Measurements from ENCODE around the gene CCL23.
"Not testable (repeated sequence)": the region's sequence is repeated elsewhere in the genome, so short reads cannot be mapped to it uniquely, and the experiment has no call there.

Gene CCL23

DNA sequence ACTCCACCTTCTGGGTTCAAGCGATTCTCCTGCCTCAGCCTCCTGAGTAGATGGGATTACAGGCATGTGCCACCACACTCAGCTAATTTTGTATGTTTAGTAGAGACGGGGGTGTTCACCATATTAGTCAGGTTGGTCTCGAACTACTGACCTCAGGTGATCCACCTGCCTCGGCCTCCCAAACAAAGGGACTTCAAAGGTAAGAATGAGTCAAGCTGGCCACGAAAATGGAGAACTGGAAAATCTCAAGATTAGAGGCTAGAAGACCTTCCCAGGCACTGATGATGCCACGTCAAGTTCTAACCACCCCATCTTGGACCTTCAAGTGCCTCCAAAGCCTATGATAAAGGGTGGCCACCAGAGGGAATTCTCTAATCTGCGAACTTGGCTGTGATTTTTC is 15.1 kb downstream of the CCL23 start:
- no peak for DNase-seq

- DNase-seq, result no peak
Observed at GRCh38 chr17:36001862-36002603, 15.7 kb downstream of the CCL23 start.

DNA sequence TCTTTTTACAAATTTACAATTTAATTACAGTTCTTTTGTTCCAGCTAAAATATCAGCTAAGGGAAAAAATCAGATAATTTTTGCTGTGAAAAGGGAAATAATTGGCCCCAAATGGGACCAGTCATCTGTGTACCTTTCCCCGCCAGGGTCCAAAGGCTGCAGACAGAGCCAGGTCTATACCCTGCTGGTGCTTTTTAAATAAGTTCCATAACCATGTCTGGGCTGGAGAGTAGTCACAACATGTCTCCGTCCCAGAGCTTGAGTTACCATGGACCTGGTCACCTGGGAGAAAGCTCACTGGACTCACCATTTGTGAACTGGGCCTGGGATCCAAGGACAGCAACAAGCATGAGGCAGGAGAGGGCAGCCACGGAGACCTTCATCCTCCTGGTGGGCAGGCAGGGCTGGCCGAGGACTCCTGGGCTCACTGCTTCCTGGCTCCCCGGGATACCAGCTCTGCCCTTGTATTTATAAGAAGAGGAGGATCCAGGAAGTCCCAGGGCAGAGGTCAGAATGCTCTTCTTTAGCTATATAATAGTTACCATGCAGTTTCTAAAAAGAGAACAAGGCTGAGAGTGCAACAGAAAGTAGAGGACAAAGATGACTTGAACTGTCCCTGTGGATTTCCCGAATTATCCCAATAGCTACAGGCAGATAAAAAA is 16.5 kb downstream of the CCL23 start, which contains the start of gene CCL15:
TSS of gene CCL15 (minus strand) at position 444 of the 662 bp plus-strand sequence. CDS start at position 383, 61 bp downstream.
- DNase-seq, result no peak

DNA sequence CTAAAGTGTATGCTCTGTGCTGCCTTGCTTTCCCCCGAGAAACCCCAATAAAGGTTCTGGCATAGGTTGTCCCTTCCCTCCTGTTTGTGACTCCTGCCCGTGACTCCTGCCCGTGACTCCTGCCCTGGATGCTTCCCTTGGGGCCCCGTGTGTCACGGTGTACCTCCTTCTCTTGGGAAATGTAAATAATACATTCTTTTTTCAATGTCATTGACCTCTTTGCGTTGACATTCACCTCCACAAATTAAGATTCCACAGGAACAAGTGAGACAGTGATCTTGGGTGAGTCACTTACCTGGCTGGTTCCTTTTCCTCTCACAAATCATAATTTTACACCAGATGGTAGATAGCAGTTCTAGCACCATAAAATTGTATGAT is 17.1 kb downstream of the CCL23 start:
- DNase-seq, result no peak

DNA sequence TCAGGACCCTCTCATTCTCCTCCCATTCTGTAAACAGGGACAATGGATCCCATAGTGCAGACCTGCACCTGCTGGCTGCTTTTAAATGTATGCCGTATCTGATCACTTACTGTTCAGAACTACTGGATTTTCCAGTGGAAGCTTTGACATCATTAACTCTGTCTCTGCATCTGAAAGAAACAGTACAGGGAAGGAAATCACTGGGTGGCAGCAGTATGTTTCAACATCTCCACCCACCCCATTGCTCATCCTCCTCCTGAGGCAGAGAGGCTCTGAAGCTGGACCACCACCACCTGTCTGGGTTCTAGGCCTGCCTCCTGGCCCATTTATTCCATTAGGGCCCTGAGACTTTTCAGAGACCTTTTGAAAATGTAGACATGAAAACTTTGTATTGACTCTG is 19.0 kb downstream of the CCL23 start:
- no peak for DNase-seq

DNA sequence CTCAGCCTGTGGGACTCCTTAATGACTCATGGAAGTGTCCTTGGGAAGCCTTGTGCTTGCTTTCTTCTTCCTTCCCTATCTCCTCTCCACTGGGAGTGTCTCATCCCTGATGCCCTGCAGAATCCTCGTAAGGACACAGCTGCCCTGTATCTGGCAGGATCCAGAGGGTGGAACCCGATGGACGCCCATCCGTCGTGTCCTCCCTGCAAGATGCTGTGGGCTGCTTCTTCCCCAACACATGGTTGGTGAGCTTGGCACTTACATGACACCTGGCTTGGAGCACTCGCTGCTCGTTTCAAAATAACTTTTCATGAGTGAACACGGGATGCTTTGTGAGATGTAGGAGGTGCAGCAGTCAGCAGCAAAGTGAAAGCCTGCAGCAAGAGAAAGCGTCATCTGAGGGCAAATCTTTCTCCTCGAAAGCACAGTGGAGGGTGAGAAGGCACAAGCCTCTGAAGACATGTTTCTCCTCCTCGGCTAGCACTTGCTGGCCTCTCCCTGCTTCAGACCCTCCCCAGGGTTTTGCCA is 19.7 kb downstream of the CCL23 start:
- no peak for DNase-seq

DNA sequence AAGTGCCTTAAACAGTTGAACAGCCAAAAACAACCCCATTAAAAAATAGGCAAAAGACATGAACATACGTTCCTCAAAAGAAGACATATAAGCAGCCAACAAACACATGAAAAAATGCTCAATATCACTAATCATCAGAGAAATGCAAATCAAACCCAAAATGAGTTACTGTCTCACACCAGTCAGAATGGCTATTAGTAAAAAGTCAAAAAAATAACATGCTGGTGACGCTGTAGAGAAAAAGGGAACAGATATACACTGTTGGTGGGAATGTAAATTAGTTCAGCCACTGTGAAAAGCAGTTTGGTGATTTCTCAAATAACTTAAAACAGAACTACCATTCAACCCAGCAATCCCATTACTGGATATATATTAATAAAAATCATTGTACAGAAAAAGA is 22.4 kb downstream of the CCL23 start:
- not testable (repeated sequence) for DNase-seq

DNA sequence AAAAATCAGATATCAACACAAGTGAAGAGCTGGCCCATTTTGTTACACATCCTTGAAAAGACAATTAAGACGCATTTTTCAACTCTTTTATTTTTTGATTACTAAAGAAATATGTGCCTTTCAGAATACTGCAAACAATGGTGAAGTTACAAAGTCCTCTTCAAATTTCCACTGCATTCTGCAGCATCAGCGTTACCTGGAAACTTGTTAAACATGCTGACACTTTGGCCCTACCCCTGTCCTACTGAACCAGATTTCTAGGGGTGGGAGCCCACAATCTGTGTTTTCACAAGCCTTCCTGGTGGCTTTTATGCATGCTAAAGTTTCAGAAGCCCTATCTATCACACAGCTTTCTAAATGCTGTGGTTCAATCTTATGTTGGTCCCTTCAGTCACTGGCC is 26.7 kb downstream of the CCL23 start:
- no peak for DNase-seq

GRCh38 chr17:35988164-35988563 is 29.6 kb downstream of the CCL23 start:
- no peak for DNase-seq

DNA sequence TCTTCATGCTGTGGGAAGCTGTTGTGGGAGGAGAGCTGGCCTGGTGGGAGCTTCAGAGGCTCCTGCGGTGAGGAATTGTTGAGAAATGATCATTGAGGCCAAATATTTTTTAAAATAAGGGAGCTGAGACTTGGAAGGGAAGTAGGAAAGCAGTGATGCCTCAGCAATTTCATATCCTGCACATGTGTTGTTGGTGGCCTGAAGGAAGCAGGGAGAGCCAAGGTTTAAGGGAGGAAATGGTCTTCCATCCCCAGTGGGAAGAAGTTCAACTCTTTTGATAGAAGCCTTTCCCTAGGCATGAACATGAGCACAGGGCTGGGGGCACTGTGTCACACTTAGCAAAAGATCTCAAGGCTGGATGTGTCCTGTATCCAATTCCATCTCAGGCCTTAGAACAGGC is 31.1 kb downstream of the CCL23 start, which contains the start of gene CCL14:
TSS of gene CCL14 (minus strand) at position 87 of the 400 bp plus-strand sequence. CDS start at position 7, 80 bp downstream.
- no peak for DNase-seq

DNA sequence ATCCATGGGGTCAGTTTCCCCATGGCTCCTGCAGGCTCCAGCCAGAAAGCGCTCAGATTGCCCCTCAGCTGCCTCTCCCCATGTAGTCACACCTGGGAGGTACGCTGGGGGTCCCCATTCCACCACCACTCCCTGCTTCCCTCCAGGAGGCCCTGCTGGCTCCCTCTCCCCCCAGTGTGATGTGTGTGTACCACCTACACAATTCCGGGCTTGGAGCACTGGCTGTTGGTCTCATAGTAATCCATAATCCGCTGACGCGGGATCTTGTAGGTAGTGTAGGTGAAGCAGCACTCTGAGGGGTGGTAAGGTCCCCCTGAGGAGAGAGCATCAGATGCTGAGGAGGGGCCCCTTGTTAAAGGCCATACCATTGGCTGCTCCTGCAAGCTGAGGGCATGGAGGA is 33.6 kb downstream of the CCL23 start:
- no peak for DNase-seq

- no peak for DNase-seq
Observed at GRCh38 chr17:35982409-35983191, 35.2 kb downstream of the CCL23 start.

DNA sequence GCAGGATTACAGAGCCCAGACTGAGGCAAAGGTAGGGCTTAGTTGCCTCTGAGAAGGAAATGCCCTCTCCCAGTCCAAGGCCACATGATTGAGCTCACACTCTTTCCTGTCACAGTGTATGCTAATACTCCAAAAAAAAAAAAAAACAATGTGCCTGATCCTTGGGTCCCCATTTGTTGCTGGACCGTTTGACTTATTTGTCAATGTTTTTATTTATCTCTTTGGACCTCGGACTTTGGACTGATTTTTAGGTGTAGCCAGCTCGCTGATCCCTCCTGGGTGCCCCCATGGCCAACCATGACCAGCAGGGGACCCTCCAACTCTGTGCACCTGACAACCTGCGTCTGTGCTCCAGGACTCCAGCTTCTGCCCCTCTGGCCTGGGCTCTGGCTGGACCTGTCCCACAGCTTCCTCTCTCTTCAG is 35.9 kb downstream of the CCL23 start:
- no peak for DNase-seq

GRCh38 chr17:35981246-35981645 is 36.5 kb downstream of the CCL23 start, which contains the start of gene CCL16:
CCL16 (minus strand) TSS chr17:35981497; CDS start chr17:35981420, 77 bp downstream.
- no peak for DNase-seq

DNA sequence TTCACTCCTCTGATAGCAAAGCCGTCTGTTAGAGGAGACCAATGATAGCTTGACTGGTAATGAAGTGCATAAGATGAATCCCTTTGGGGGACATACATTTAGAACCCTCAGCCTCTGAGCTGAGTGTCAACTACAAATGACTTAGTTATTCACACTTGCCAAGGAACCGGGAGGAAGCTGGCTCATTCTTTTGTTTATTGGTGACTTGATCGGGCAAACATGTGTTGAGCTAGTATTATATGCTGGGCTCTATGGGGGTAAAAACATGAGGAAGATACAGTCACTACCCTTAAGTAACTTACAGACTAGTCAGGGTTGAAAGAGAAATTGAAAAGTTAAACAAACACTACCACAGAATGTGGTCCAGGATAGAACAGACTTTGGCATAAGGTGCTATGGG is 39.4 kb downstream of the CCL23 start:
- DNase-seq, result no peak

- DNase-seq, result no peak
Observed at GRCh38 chr17:35977509-35977908, 40.3 kb downstream of the CCL23 start.

DNA sequence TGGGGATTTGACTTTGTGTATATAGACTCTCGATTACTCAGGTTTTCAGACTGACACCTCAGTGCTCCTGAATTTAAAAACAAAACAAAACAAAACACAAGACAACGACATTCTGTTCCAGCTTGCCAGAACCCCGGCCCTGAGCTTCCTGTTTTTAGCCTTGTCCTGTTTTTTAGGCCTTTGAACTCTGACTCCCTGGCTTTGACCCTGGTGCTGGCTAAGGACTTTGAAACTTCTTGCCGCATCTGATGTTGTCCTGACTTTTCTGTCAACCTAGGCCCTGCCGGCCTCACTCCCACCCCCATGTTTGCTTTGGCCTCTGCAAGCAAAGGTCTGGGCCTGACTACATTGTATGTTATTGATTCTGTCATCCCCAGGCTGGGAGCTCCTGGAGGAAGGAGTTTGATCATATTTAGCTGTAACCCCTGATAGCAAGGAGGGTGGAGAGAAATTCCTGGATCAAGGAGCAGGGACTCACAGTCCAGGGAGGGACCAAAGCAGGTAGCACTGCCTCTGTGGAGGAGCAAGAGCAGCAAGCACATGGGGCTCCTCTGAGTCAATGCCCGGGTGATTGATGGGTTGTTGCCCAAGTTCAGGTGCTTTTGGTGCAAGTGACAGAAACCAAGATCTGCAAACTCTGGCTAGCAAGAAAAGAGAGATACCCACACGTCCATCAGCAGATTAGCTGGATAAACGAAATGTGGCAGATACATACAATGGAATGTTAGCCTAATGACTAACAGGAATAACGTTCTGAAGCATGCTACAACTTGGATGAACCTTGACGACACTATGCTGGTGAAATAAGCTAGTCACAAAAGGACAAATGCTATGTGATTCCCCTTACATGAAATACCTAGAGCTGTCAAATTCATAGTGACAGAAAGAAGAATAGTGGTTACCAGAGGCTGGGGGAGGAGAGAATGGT is 44.2 kb downstream of the CCL23 start:
- DNase-seq, result no peak

GRCh38 chr17:35972945-35973332 is 44.8 kb downstream of the CCL23 start:
- DNase-seq, result no peak

GRCh38 chr17:35972535-35972934 is 45.2 kb downstream of the CCL23 start:
- DNase-seq, result no peak

GRCh38 chr17:35972066-35972465 is 45.7 kb downstream of the CCL23 start:
- DNase-seq, result no peak

GRCh38 chr17:35969558-35970380 is 48.0 kb downstream of the CCL23 start:
- DNase-seq, result peak; percentile 21 to 82

Data from NCI-H446 (cell line).